ENCODE measurements around the gene CMTM8. TPM values are rescaled to one million over a fixed set of nuclear protein-coding genes. Genes with fewer than 3 reads are reported as not detected.
A peak's percentile ranks its signal among the peaks of the same experiment; 100 is the strongest.

CMTM8 gene
- total and polyA plus RNA-seq, 2 experiments from 2014 or later, result 19.9 to 24.5 TPM

GRCh38 chr3:32303399-32303747, 64.9 kb downstream of the CMTM8 start:
- TF ChIP-seq STAT1 (IDR thresholded peaks at IDR 0.05; ENCODE audit: unreplicated experiment) (no peak), POLR2AphosphoS5 (IDR thresholded peaks at IDR 0.05; ENCODE audit: low read depth) (no peak), REST (IDR thresholded peaks at IDR 0.05; ENCODE audit: unreplicated experiment) (no peak), CTCF (conservative IDR thresholded peaks at IDR 0.05; ENCODE audit: low read depth in 2 of 2) (no peak), ZNF462 (CRISPR knock-in tag; IDR thresholded peaks at IDR 0.05) (no peak), CREB1 (CRISPR knock-in tag; IDR thresholded peaks at IDR 0.05; ENCODE audit: low read depth) (no peak), ZNF114 (CRISPR knock-in tag; IDR thresholded peaks at IDR 0.05) (no peak), ZNF331 (CRISPR knock-in tag; IDR thresholded peaks at IDR 0.05; ENCODE audit: low read depth) (no peak), JUNB (IDR thresholded peaks at IDR 0.05; ENCODE audit: unreplicated experiment) (no peak), NANOG (IDR thresholded peaks at IDR 0.05; ENCODE audit: borderline replicate concordance) (no peak), EZH2phosphoT487 (IDR thresholded peaks at IDR 0.05; ENCODE audit: unreplicated experiment) (no peak), EZH2 (IDR thresholded peaks at IDR 0.05; ENCODE audit: low read depth, unreplicated experiment) (no peak)
- TF ChIP-seq, protein P1, sequence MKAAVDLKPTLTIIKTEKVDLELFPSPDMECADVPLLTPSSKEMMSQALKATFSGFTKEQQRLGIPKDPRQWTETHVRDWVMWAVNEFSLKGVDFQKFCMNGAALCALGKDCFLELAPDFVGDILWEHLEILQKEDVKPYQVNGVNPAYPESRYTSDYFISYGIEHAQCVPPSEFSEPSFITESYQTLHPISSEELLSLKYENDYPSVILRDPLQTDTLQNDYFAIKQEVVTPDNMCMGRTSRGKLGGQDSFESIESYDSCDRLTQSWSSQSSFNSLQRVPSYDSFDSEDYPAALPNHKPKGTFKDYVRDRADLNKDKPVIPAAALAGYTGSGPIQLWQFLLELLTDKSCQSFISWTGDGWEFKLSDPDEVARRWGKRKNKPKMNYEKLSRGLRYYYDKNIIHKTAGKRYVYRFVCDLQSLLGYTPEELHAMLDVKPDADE (IDR thresholded peaks at IDR 0.05), result no peak
- Histone ChIP-seq H3K4me2 (no peak overlapping the region), H2AFZ (no peak overlapping the region), H4K20me1 (replicated peaks; ENCODE audit: insufficient read depth) (no peaks in the 10 kb centered on the region), H3K27ac (ENCODE audit: low read depth) (peak overlapping the region; percentile 53), H3K27me3 (ENCODE audit: insufficient read depth) (no peaks in the 10 kb centered on the region), H3K9me2 (ENCODE audit: insufficient read depth) (peaks cover 4% of the 10 kb centered on the region; the same call in 1 of the 2 replicates), H3K4me3 (no peak overlapping the region), H3K4me1 (ENCODE audit: insufficient read depth) (peaks cover 36% of the 10 kb centered on the region), H3K36me3 (ENCODE audit: insufficient read depth) (no peaks in the 10 kb centered on the region), H3K79me2 (replicated peaks; ENCODE audit: insufficient read depth) (no peaks in the 10 kb centered on the region; the same call in 1 of the 2 replicates), H3F3A (replicated peaks; ENCODE audit: low read depth) (no peaks in the 10 kb centered on the region)
- ATAC-seq, result no peak
- Mint-ChIP-seq H3K4me3 (no peak overlapping the region; the same call in 2 of the 3 replicates), H3K9me3 (no peaks in the 10 kb centered on the region), H3K27ac (peak overlapping the region; percentile 82), H3K4me1 (peaks cover 48% of the 10 kb centered on the region), H3K27me3 (ENCODE audit: insufficient read depth, low read depth, poor library complexity) (peaks cover 7% of the 10 kb centered on the region), H3K36me3 (ENCODE audit: low read depth) (no peaks in the 10 kb centered on the region)
- DNase-seq (ENCODE audit: low spot score), result no peak
